Spleen (tissue), 7 donors: ENCODE data around the gene MT1A.

Experiments
- POLR2A ChIP-seq, 3 donors: fragments of 450-650 bp; IDR thresholded peaks; one replicate each; pipeline ENCODE4 v1.5.1; 2017; ENCODE audit warnings: antibody characterized with exemption in 3 of 3, mild to moderate bottlenecking in 1 of 3
- TF ChIP-seq, protein P1 (sequence below), 11 experiments: fragments of 200-600 bp in 7 of 11; fragments of 450-650 bp in 4 of 11; sonication (generic) in 4 of 11; IDR thresholded peaks in 8 of 11; conservative IDR thresholded peaks in 3 of 11; 1 replicate in 7 of 11; 2 replicates in 4 of 11; pipeline versions ENCODE4 v1.4.0 to v1.8.0; 2016 to 2021; ENCODE audit warnings: antibody characterized with exemption in 11 of 11, inconsistent platforms in 4 of 11, mild to moderate bottlenecking in 1 of 11
- donor health status: DM: no; HTN: no; CAD: no; lungs with moderate emphysema.
- donor health status: DM: no; HTN: no; CAD: no.
- donor health status: DM: no; HTN: no; CAD: no.

DNA sequence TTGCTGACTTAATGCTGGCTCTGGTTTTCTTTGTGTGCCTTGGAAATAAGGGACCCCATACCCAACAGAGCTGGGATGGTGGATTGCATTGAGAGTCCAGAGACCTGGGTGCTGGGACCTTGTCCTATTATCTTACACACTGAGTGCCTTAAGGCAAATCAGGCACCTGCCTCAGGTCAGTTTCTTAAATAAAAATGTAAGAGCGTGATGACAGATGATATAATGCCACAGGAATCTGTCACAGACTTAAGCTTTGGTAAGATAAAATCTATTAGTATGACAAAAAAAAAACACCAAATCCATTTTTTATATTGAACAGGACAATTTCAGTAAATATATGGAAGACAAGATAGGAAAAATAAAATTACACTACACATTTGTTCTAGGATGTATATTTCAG lies 1.6 kb downstream of the MT1A start:
- TF ChIP-seq, protein P1, sequence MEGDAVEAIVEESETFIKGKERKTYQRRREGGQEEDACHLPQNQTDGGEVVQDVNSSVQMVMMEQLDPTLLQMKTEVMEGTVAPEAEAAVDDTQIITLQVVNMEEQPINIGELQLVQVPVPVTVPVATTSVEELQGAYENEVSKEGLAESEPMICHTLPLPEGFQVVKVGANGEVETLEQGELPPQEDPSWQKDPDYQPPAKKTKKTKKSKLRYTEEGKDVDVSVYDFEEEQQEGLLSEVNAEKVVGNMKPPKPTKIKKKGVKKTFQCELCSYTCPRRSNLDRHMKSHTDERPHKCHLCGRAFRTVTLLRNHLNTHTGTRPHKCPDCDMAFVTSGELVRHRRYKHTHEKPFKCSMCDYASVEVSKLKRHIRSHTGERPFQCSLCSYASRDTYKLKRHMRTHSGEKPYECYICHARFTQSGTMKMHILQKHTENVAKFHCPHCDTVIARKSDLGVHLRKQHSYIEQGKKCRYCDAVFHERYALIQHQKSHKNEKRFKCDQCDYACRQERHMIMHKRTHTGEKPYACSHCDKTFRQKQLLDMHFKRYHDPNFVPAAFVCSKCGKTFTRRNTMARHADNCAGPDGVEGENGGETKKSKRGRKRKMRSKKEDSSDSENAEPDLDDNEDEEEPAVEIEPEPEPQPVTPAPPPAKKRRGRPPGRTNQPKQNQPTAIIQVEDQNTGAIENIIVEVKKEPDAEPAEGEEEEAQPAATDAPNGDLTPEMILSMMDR (IDR thresholded peaks at IDR 0.05 in 8 of 11, conservative IDR thresholded peaks at IDR 0.05 in 3 of 11) = no peak
- TF ChIP-seq POLR2A (IDR thresholded peaks at IDR 0.05) = no peak
